Esophagus muscularis mucosa (tissue), 3 donors: ENCODE data around the gene SEMA6D.

Source experiments
- CTCF ChIP-seq, 3 experiments: fragments of 200-600 bp in 2 of 3; fragments of 450-650 bp in 1 of 3; sonication (generic) in 2 of 3; IDR thresholded peaks; one replicate each; pipeline ENCODE4 v1.5.1; 2017 to 2019; ENCODE audit warnings: antibody characterized with exemption in 3 of 3, mild to moderate bottlenecking in 2 of 3, moderate library complexity in 1 of 3
- POLR2A ChIP-seq: fragments of 450-650 bp; IDR thresholded peaks from one replicate; pipeline ENCODE4 v1.6.1; 2017; ENCODE audit warnings: antibody characterized with exemption, moderate library complexity, mild to moderate bottlenecking, low read depth
- POLR2AphosphoS5 ChIP-seq, 2 donors: sonication (generic); formaldehyde crosslinking; IDR thresholded peaks; one replicate each; pipeline ENCODE4 v1.6.1; 2017; ENCODE audit warnings: antibody characterized with exemption in 2 of 2

GRCh38 chr15:47820747-47821319 is 103.5 kb downstream of the SEMA6D start:
- no peak for TF ChIP-seq POLR2AphosphoS5 (IDR thresholded peaks at IDR 0.05)
- TF ChIP-seq POLR2A, result no peak
- no peak for TF ChIP-seq CTCF (IDR thresholded peaks at IDR 0.05)
